GM19043 (cell line): ENCODE results near the gene RPL32.
"Not testable (repeated sequence)": the region's sequence is repeated elsewhere in the genome, so short reads cannot be mapped to it uniquely, and the experiment has no call there.

Experiments
- ATAC-seq: cut with Tn5 transposase; IDR thresholded peaks from one replicate; pipeline ENCODE4 v1.9.1; 2021; ENCODE audit warnings: low read depth; ENCODE audit not compliant: unreplicated experiment

Gene RPL32

DNA sequence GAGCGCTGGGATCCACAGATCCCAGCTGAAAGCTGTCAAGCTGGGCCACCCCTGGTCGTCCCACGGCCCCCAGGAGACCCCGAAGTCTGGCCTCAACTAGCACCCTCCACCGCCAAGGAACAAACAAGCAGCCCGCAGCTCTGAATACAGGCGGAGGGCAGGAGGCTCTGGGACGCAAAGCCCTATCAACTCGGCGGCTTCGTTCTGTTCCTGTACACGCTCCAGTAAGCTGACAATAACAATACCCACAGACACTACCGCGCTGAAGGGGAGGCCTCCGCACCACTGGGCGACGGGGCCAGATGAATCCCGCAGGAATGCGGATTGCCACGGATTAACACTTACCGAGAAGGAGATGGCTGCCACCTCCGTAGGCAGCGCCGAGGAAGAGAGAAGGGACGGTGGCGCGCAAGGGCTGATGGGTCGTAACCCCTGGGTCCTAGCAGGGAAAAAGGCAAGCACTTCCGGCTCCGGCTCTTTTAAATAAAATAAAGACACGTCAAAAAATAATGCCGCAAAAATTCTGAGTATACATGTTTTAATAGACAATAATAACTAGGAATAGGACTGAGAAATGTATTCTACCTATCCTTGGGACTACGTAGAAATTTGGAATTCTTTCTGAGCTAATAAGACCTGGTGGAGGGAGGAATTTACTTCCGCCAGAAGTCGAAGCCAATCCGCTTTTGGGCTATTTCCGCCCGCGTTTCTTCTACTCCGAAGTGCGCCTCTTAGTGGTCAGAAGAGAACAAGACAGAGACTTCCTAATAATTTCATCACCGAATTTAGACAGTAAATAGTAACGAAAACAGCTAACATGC, at the start of gene RPL32:
Gene RPL32, minus strand, starts transcription at position 417 of the 821 bp plus-strand sequence. CDS start 1,328 bp downstream, outside the sequence.
- ATAC-seq = peak; percentile 86

GRCh38 chr3:12890610-12891390, 49.4 kb upstream of the RPL32 start:
- no peak for ATAC-seq

GRCh38 chr3:12886736-12887135, 45.4 kb upstream of the RPL32 start:
- ATAC-seq = no peak

DNA sequence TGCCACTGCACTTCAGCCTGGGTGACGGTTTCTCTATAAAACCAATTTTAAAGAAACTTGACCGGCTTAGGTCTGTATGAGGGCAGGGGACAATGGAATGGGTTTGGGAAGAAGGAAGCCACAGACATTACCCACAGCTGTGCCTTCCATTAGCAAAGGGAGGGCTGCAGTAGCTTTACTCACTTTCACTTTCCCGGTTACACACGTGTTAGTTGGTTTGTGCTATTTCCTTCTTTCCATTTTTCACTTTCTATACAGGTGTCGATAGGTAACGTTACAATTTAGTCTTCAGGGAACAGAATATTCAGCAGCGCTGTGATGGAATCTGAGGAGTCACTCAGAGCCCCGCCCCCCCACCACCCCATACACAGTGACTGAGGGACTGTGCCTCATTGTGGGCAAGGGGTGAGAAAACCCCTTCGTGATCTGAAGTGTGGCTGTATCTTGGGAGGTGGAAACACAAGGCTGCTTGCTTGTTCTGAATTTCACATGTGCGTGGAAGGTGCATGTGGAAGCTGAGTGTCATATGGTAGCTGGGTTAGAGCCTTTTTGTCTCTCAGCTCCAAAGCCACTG, 44.8 kb upstream of the RPL32 start:
- peak; percentile 44 for ATAC-seq

DNA sequence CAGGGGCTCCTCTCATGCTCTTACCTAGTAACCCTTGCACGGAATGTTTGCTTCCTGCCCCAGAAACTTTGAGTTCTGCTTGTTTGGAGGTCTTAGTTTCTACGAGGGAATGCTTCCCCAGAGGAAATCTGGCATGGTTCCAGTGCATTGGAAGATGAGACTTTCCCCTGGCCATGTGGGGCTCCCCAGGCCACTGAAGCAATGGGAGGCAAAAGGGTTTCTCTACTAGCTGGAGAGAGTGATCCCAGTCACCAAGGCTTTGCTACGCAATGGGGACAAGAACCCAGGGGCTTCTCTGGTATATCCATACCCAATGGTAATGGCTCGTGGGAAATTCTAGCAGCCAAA, 44.2 kb upstream of the RPL32 start:
- ATAC-seq = no peak

GRCh38 chr3:12884790-12885582, 43.6 kb upstream of the RPL32 start:
- no peak for ATAC-seq

DNA sequence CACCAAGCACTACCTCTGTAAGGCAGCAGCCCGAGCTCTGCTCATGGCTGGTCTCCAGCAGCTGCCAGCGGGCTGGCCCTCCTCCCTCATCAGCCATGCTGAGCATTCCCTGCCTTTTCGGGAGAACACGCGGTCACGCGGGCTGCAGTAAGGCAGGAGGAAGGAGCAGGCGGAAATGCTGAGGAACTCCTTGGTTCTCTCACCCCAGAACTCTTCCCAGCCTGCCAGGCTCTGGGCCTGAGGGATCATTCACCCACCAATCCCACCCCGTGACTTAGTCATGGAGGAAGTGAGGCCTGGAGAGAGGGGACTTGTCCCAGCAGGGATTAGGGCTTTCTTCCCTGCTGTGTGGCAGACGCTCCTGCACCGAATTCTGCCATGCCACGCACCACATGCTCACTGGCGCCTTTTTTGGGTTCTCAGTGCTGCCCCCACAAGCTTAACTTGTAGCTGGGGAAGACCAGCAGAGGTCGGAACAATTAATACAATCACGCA, 42.9 kb upstream of the RPL32 start:
- ATAC-seq = no peak

- no peak for ATAC-seq
These were observed 41.3 kb upstream of the RPL32 start for GRCh38 chr3:12882336-12883310.

GRCh38 chr3:12881858-12882257, 40.5 kb upstream of the RPL32 start:
- peak; percentile 47 for ATAC-seq

DNA sequence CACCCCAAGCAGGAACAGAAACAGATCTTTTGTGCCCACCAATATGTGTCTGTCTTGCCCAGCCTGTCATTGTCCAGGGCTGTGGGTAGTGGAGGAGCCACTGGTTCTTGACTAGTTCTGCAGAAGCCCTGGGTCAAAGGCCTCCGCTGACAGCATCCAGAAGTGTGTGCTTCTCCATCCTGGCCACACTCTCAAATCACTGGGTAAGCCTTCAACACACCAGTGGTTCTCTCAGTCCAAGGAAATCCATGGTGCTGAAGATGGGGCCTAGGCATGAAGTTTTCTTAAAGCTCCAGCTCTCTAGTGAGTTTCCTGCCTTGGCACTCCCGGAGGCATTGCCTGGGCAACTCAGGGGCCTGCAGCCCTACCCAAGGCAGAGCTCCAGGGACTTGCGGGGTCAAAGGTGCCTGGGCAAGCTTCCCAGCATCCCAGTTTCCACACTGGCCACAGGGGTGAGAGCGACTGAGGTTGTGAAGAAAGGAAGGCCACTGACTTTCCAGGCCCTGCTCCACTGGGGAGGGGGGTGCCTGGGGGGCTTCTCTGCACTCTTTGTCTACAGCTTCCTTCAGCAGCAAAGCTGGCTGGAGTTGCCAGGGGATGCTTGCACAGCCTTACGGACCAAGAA, 37.9 kb upstream of the RPL32 start:
- ATAC-seq = no peak

DNA sequence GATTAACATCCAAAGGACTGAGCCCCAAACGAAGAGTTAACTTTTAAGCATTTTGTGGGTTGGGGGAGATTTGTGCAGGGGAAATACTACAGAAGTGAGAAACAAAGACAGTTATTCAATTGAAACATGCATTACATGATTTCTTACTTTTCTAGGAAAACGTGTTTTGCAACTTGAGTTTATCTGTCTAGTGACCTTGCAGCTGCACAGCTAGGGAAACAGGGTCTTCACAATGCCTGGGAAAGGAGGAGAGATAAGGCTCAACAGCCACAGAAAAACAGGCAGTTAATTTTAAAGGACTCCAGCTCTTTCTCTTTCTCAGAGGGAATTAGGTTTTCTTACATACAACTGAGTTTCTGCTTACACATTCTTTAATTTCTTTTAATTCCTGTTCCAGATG, 37.4 kb upstream of the RPL32 start:
- not testable (repeated sequence) for ATAC-seq

- no peak for ATAC-seq
These were observed 36.8 kb upstream of the RPL32 start for GRCh38 chr3:12878141-12878574.

GRCh38 chr3:12877040-12877439, 35.7 kb upstream of the RPL32 start:
- no peak for ATAC-seq

GRCh38 chr3:12875857-12876836, 34.8 kb upstream of the RPL32 start:
- peak; percentile 68 for ATAC-seq

- no peak for ATAC-seq
These were observed 30.1 kb upstream of the RPL32 start for GRCh38 chr3:12871404-12871983.

GRCh38 chr3:12870942-12871341, 29.6 kb upstream of the RPL32 start:
- ATAC-seq = no peak

- ATAC-seq = peak; percentile 54
These were observed 27.8 kb upstream of the RPL32 start for GRCh38 chr3:12869035-12869621.
